ENCODE results near the gene CRY2. TPM values are rescaled to one million over a fixed set of nuclear protein-coding genes. Genes with fewer than 3 reads are reported as not detected.

CRY2 gene
- polyA plus RNA-seq, 2 of the 4 experiments (the other 2 are of a cell fraction) = 3.2 to 4.1 TPM

- H3K9me3 ChIP-seq = no peaks in the 10 kb centered on the region
- POLR2A ChIA-PET = no interaction called here
- CTCF ChIA-PET = interaction anchor here (7.1 kb wide), 1 partner anchor 29 kb away, joined by 44 read pairs; no protein-coding TSS in a partner anchor
- FAIRE-seq (no peak), ATAC-seq (no peak), DNase-seq (ENCODE audit: low read depth in 1 of 2, low spot score in 1 of 2) (no peak)
- no peak overlapping the region for H3K4me2 ChIP-seq
- no peak overlapping the region for H3K4me3 ChIP-seq
- TF ChIP-seq CHD4 (IDR thresholded peaks at IDR 0.05; ENCODE audit: borderline replicate concordance) = no peak
- TF ChIP-seq JUN (IDR thresholded peaks at IDR 0.05) = no peak
- TF ChIP-seq ZNF302 (CRISPR knock-in tag; IDR thresholded peaks at IDR 0.05) = no peak
- TF ChIP-seq FOXS1 (CRISPR knock-in tag; IDR thresholded peaks at IDR 0.05) = no peak
- no peak for TF ChIP-seq ELK1 (IDR thresholded peaks at IDR 0.05; ENCODE audit: low read depth, low read length)
- TF ChIP-seq RARB (CRISPR knock-in tag; IDR thresholded peaks at IDR 0.05) = no peak
- TF ChIP-seq CBX8 (IDR thresholded peaks at IDR 0.05) = no peak
- no peak for TF ChIP-seq TP53 (CRISPR knock-in tag; IDR thresholded peaks at IDR 0.05)
- TF ChIP-seq, protein P1, sequence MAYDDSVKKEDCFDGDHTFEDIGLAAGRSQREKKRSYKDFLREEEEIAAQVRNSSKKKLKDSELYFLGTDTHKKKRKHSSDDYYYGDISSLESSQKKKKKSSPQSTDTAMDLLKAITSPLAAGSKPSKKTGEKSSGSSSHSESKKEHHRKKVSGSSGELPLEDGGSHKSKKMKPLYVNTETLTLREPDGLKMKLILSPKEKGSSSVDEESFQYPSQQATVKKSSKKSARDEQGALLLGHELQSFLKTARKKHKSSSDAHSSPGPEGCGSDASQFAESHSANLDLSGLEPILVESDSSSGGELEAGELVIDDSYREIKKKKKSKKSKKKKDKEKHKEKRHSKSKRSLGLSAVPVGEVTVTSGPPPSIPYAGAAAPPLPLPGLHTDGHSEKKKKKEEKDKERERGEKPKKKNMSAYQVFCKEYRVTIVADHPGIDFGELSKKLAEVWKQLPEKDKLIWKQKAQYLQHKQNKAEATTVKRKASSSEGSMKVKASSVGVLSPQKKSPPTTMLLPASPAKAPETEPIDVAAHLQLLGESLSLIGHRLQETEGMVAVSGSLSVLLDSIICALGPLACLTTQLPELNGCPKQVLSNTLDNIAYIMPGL (CRISPR knock-in tag; IDR thresholded peaks at IDR 0.05; ENCODE audit: borderline replicate concordance) = no peak
- TF ChIP-seq KDM1A (IDR thresholded peaks at IDR 0.05; ENCODE audit: low read depth) = no peak
- TF ChIP-seq MAX (IDR thresholded peaks at IDR 0.05) = no peak
- TF ChIP-seq NFE2L2 (conservative IDR thresholded peaks at IDR 0.05; ENCODE audit: low read length) = no peak
- TF ChIP-seq KDM5A (IDR thresholded peaks at IDR 0.05) = no peak
- no peak for TF ChIP-seq EHF (CRISPR knock-in tag; IDR thresholded peaks at IDR 0.05)
- TF ChIP-seq FOSB (CRISPR knock-in tag; IDR thresholded peaks at IDR 0.05) = no peak
- TF ChIP-seq RFX5 (IDR thresholded peaks at IDR 0.05) = no peak
- WGBS (ENCODE audit: missing lambda C conversion rate) = 69% methylated on average over 2 of the region's 2 CpGs
- 0 out of 3 replicates have a peak, but pooled peaks cover 4% of the 10 kb centered on the region for H3K4me1 ChIP-seq
- H3K27ac ChIP-seq = no peak overlapping the region
Observed at GRCh38 chr11:45800261-45800660, 47.0 kb upstream of the CRY2 start.

GRCh38 chr11:45801723-45802315 is 45.5 kb upstream of the CRY2 start:
- FAIRE-seq = no peak
- H3K4me1 ChIP-seq = peaks cover 15% of the 10 kb centered on the region
- no peak overlapping the region for H3K4me2 ChIP-seq
- CTCF ChIA-PET = interaction anchor here (0.9 to 1.4 kb wide), 2 partner anchors 12 to 30 kb away, joined by 4 read pairs; no protein-coding TSS in a partner anchor
- peak in 1 of 2 experiments; percentile 17 for DNase-seq (ENCODE audit: low read depth in 1 of 2, low spot score in 1 of 2)
- 81% methylated on average over 2 of the region's 2 CpGs for WGBS (ENCODE audit: missing lambda C conversion rate)
- H3K4me3 ChIP-seq = no peak overlapping the region
- ATAC-seq = no peak
- no peak for TF ChIP-seq RNF2 (IDR thresholded peaks at IDR 0.05; ENCODE audit: borderline replicate concordance, low read depth)
- TF ChIP-seq ZSCAN20 (CRISPR knock-in tag; IDR thresholded peaks at IDR 0.05) = no peak
- TF ChIP-seq EHF (CRISPR knock-in tag; IDR thresholded peaks at IDR 0.05) = no peak
- no peak overlapping the region for H3K27ac ChIP-seq
- POLR2A ChIA-PET = no interaction called here
- H3K9me3 ChIP-seq = no peaks in the 10 kb centered on the region

GRCh38 chr11:45802531-45803317 is 44.6 kb upstream of the CRY2 start:
- ChIA-PET CTCF (interaction anchor here (1.3 to 1.4 kb wide), 2 partner anchors 11 to 31 kb away, joined by 4 to 7 read pairs; no protein-coding TSS in a partner anchor), POLR2A (no interaction called here)
- DNase-seq (ENCODE audit: low read depth in 1 of 2, low spot score in 1 of 2) (no peak), ATAC-seq (no peak), FAIRE-seq (no peak)
- Histone ChIP-seq H3K4me3 (no peak overlapping the region), H3K27ac (no peak overlapping the region), H3K9me3 (no peaks in the 10 kb centered on the region), H3K4me1 (peaks cover 23% of the 10 kb centered on the region), H3K4me2 (no peak overlapping the region)
- TF ChIP-seq HEYL (CRISPR knock-in tag; IDR thresholded peaks at IDR 0.05) = no peak
- no peak for TF ChIP-seq ZFP36 (IDR thresholded peaks at IDR 0.05; ENCODE audit: borderline replicate concordance, partially characterized antibody)
- TF ChIP-seq, protein P1 (CRISPR knock-in tag; IDR thresholded peaks at IDR 0.05; ENCODE audit: borderline replicate concordance) = no peak
- TF ChIP-seq RFX5 (IDR thresholded peaks at IDR 0.05) = no peak
- TF ChIP-seq CHD2 (IDR thresholded peaks at IDR 0.05; ENCODE audit: low read length, partially characterized antibody) = no peak
- TF ChIP-seq FOXS1 (CRISPR knock-in tag; IDR thresholded peaks at IDR 0.05) = no peak
- no peak for TF ChIP-seq TFCP2L1 (CRISPR knock-in tag; IDR thresholded peaks at IDR 0.05)
- no peak for TF ChIP-seq HDAC2 (IDR thresholded peaks at IDR 0.05)
- no peak for TF ChIP-seq MAZ (IDR thresholded peaks at IDR 0.05; ENCODE audit: borderline replicate concordance, low read depth, low read length)
- no peak for TF ChIP-seq HOXB5 (CRISPR knock-in tag; IDR thresholded peaks at IDR 0.05)
- no peak for TF ChIP-seq MAX (IDR thresholded peaks at IDR 0.05)
- TF ChIP-seq EHF (CRISPR knock-in tag; IDR thresholded peaks at IDR 0.05) = no peak
- WGBS (ENCODE audit: missing lambda C conversion rate) = 93% methylated on average over 10 of the region's 10 CpGs

Data from A549 (cell line).